Liver (tissue), 9 donors: ENCODE results near the gene MSL1. TPM values are rescaled to one million over a fixed set of nuclear protein-coding genes. Genes with fewer than 3 reads are reported as not detected.

ENCODE experiments used
- DNase-seq: peaks from one replicate; pipeline ENCODE4 v3.0.0-alpha.2; 2017; ENCODE audit warnings: low spot score
- H3K27ac ChIP-seq, 2 donors: one replicate each; pipeline ENCODE4 v1.7.0; 2013; ENCODE audit warnings: inconsistent platforms in 2 of 2, low read length in 2 of 2, control low read depth in 1 of 2, low read depth in 1 of 2, mild to moderate bottlenecking in 1 of 2
- H3K27me3 ChIP-seq, 4 donors: one replicate each; pipeline versions ENCODE4 v1.6.1 to v1.7.0; 2013; ENCODE audit warnings: low read length in 3 of 4, inconsistent platforms in 1 of 4, mild to moderate bottlenecking in 1 of 4, moderate library complexity in 1 of 4; ENCODE audit not compliant: control insufficient read depth in 4 of 4, insufficient read depth in 4 of 4
- H3K36me3 ChIP-seq, 4 donors: one replicate each; pipeline versions ENCODE4 v1.6.1 to v1.7.0; 2013; ENCODE audit warnings: low read length in 3 of 4, mild to moderate bottlenecking in 3 of 4, low read depth in 1 of 4, moderate library complexity in 1 of 4; ENCODE audit not compliant: control insufficient read depth in 4 of 4, insufficient read depth in 3 of 4
- H3K4me1 ChIP-seq, 4 donors: one replicate each; pipeline versions ENCODE4 v1.6.1 to v1.7.0; 2013; ENCODE audit warnings: low read length in 3 of 4, mild to moderate bottlenecking in 3 of 4, moderate library complexity in 1 of 4; ENCODE audit not compliant: control insufficient read depth in 4 of 4, insufficient read depth in 4 of 4
- H3K4me3 ChIP-seq, 3 donors: one replicate each; pipeline versions ENCODE4 v1.6.1 to v1.7.0; 2013; ENCODE audit warnings: low read length in 3 of 3, control low read depth in 1 of 3, low read depth in 1 of 3, mild to moderate bottlenecking in 1 of 3
- H3K9ac ChIP-seq, 2 donors: one replicate each; pipeline ENCODE4 v1.7.0; 2013; ENCODE audit warnings: low read length in 2 of 2, mild to moderate bottlenecking in 2 of 2, moderate library complexity in 2 of 2, control low read depth in 1 of 2, low read depth in 1 of 2
- H3K9me3 ChIP-seq, 4 donors: one replicate each; pipeline versions ENCODE4 v1.6.1 to v1.7.0; 2013; ENCODE audit warnings: low read length in 3 of 4; ENCODE audit not compliant: control insufficient read depth in 4 of 4
- ATF3 ChIP-seq: IDR thresholded peaks from 2 replicates; pipeline ENCODE4 v1.6.1; 2016; ENCODE audit warnings: antibody characterized with exemption
- CTCF ChIP-seq: fragments of 150-350 bp; IDR thresholded peaks from 2 replicates; pipeline ENCODE4 v1.5.1; 2017; ENCODE audit warnings: improper control_type of control experiment, low read depth, low read length; ENCODE audit not compliant: missing input control
- EGR1 ChIP-seq, 2 donors: IDR thresholded peaks; 2 replicates each; pipeline ENCODE4 v1.6.1; 2016 to 2018; ENCODE audit warnings: antibody characterized with exemption in 2 of 2, low read depth in 2 of 2
- FOXA1 ChIP-seq: IDR thresholded peaks from 2 replicates; pipeline ENCODE4 v1.6.1; 2016; ENCODE audit warnings: antibody characterized with exemption
- FOXA2 ChIP-seq: IDR thresholded peaks from 2 replicates; pipeline ENCODE4 v1.6.1; 2016; ENCODE audit warnings: antibody characterized with exemption
- GABPA ChIP-seq, 2 donors: IDR thresholded peaks in 1 of 2; conservative IDR thresholded peaks in 1 of 2; 2 replicates each; pipeline ENCODE4 v1.6.1; 2016; ENCODE audit warnings: antibody characterized with exemption in 2 of 2, mild to moderate bottlenecking in 1 of 2, moderate library complexity in 1 of 2
- HNF4A ChIP-seq, 2 donors: conservative IDR thresholded peaks; 2 replicates each; pipeline ENCODE4 v1.6.1; 2016; ENCODE audit warnings: antibody characterized with exemption in 2 of 2, mild to moderate bottlenecking in 2 of 2
- HNF4G ChIP-seq: IDR thresholded peaks from 2 replicates; pipeline ENCODE4 v1.6.1; 2016; ENCODE audit warnings: antibody characterized with exemption
- JUND ChIP-seq, 2 donors: IDR thresholded peaks; 2 replicates each; pipeline ENCODE4 v1.6.1; 2016; ENCODE audit warnings: antibody characterized with exemption in 2 of 2
- MAX ChIP-seq: IDR thresholded peaks from 2 replicates; pipeline ENCODE4 v1.6.1; 2016; ENCODE audit warnings: antibody characterized with exemption
- NR2F2 ChIP-seq: IDR thresholded peaks from 2 replicates; pipeline ENCODE4 v1.6.1; 2016; ENCODE audit warnings: antibody characterized with exemption
- RAD21 ChIP-seq, 2 donors: IDR thresholded peaks; 2 replicates each; pipeline ENCODE4 v1.6.1; 2016; ENCODE audit warnings: antibody characterized with exemption in 2 of 2, mild to moderate bottlenecking in 2 of 2
- REST ChIP-seq: IDR thresholded peaks from 2 replicates; pipeline ENCODE4 v1.6.1; 2016; ENCODE audit warnings: antibody characterized with exemption, mild to moderate bottlenecking
- RXRA ChIP-seq, 2 donors: IDR thresholded peaks; 2 replicates each; pipeline ENCODE4 v1.6.1; 2017 to 2018; ENCODE audit warnings: antibody characterized with exemption in 2 of 2, mild to moderate bottlenecking in 1 of 2
- SP1 ChIP-seq: IDR thresholded peaks from 2 replicates; pipeline ENCODE4 v1.6.1; 2018; ENCODE audit warnings: antibody characterized with exemption, mild to moderate bottlenecking
- TAF1 ChIP-seq: conservative IDR thresholded peaks from 2 replicates; pipeline ENCODE4 v1.6.1; 2016; ENCODE audit warnings: antibody characterized with exemption, mild to moderate bottlenecking
- YY1 ChIP-seq: IDR thresholded peaks from 2 replicates; pipeline ENCODE4 v1.6.1; 2016; ENCODE audit warnings: antibody characterized with exemption, mild to moderate bottlenecking
- ZBTB33 ChIP-seq: IDR thresholded peaks from 2 replicates; pipeline ENCODE4 v1.6.1; 2016; ENCODE audit warnings: antibody characterized with exemption
- WGBS: extraction: QIAGEN DNeasy Blood & Tissue Kit; methylation state at CpG from one replicate; pipeline ENCODE4 v1.1.7; 2013; 5-methylcytosine and 5-hydroxymethylcytosine counted together
- polyA plus RNA-seq, 2 donors: library from polyadenylated mRNA; stranded (reverse) in 1 of 2; unstranded in 1 of 2; fragments of 200-250 nt in 1 of 2; fragments of >200 nt in 1 of 2; fragmentation: Nextera tagmentation in 1 of 2; extraction: Ambion mirVana in 1 of 2; gene quantifications; one replicate each; pipeline versions ENCODE4 v1.2.1 to v1.2.3, GENCODE V29; 2013 to 2015
- total RNA-seq, 2 donors: library from RNA; depleted of rRNA; stranded (reverse); fragments of >200 nt; gene quantifications; one replicate each; pipeline ENCODE4 v1.2.3, GENCODE V29; 2014
- donor health status: healthy.
- donor health status: healthy.
- donor health status: healthy.
- donor health status: healthy.
- donor health status: healthy.

MSL1 gene
- total and polyA plus RNA-seq, 4 donors, result 7.9 to 43.7 (median 23.6) TPM

- Histone ChIP-seq H3K4me1 (peaks cover 25 to 68% (median 52%) of the 10 kb centered on the region in 4 donors), H3K27ac (peak overlapping the region; percentile 98 to 99), H3K9ac (peak overlapping the region; percentile 96 to 99), H3K36me3 (peaks cover 4 to 21% (median 14%) of the 10 kb centered on the region in 4 donors), H3K9me3 (no peaks in the 10 kb centered on the region), H3K4me3 (peak overlapping the region; percentile 64 to 97 (median 93)), H3K27me3 (no peaks in the 10 kb centered on the region)
- WGBS, result under 1% methylated on average over 52 of the region's 52 CpGs
- peak; percentile 87 for TF ChIP-seq RXRA (IDR thresholded peaks at IDR 0.05)
- TF ChIP-seq REST, result peak; percentile 49
- TF ChIP-seq CTCF, result no peak
- TF ChIP-seq NR2F2, result peak; percentile 64
- TF ChIP-seq EGR1 (IDR thresholded peaks at IDR 0.05; ENCODE audit: low read depth in 2 of 2), result peak; percentile 76 to 90
- no peak for TF ChIP-seq HNF4G
- TF ChIP-seq FOXA1, result peak; percentile 70
- TF ChIP-seq ATF3, result peak; percentile 64
- TF ChIP-seq JUND (IDR thresholded peaks at IDR 0.05), result peak; percentile 80 to 89
- peak; percentile 98 for TF ChIP-seq MAX
- peak; percentile 73 for TF ChIP-seq HNF4A (conservative IDR thresholded peaks at IDR 0.05)
- TF ChIP-seq FOXA2, result peak; percentile 42
- TF ChIP-seq RAD21 (IDR thresholded peaks at IDR 0.05), result peak; percentile 33 to 44
- peak; percentile 71 for TF ChIP-seq YY1
- TF ChIP-seq GABPA (IDR thresholded peaks at IDR 0.05 in 1 of 2, conservative IDR thresholded peaks at IDR 0.05 in 1 of 2), result peak in 1 of 2 donors; percentile 78
- TF ChIP-seq SP1, result peak; percentile 98
- TF ChIP-seq TAF1, result peak; percentile 78
- no peak for TF ChIP-seq ZBTB33
- peak; percentile 99 for DNase-seq
These were observed 22.7 kb upstream of the MSL1 start for GRCh38 chr17:40098846-40099618.
